Ishikawa (cell line): Measurements from ENCODE around the gene MRPL1.

Experiments
- CREB1 ChIP-seq: IDR thresholded peaks from 2 replicates; pipeline ENCODE4 v1.6.1; 2012; ENCODE audit warnings: low read depth
- EGR1 ChIP-seq: IDR thresholded peaks from 2 replicates; pipeline ENCODE4 v1.6.1; 2012
- EP300 ChIP-seq: IDR thresholded peaks from 2 replicates; pipeline ENCODE4 v1.6.1; 2012; ENCODE audit warnings: borderline replicate concordance
- FOXM1 ChIP-seq: IDR thresholded peaks from 2 replicates; pipeline ENCODE4 v1.6.1; 2012; ENCODE audit warnings: low read depth, borderline replicate concordance
- RAD21 ChIP-seq: IDR thresholded peaks from 2 replicates; pipeline ENCODE4 v1.6.1; 2012; ENCODE audit warnings: low read depth
- TAF1 ChIP-seq: IDR thresholded peaks from 2 replicates; pipeline ENCODE4 v1.6.1; 2012; ENCODE audit warnings: low read depth, mild to moderate bottlenecking
- TCF12 ChIP-seq: IDR thresholded peaks from 2 replicates; pipeline ENCODE4 v1.6.1; 2012; ENCODE audit warnings: low read depth
- TEAD4 ChIP-seq: IDR thresholded peaks from 2 replicates; pipeline ENCODE4 v1.6.1; 2012
- YY1 ChIP-seq: IDR thresholded peaks from 2 replicates; pipeline ENCODE4 v1.6.1; 2012; ENCODE audit warnings: low read depth
- ZBTB7A ChIP-seq: IDR thresholded peaks from 2 replicates; pipeline ENCODE4 v1.6.1; 2012; ENCODE audit warnings: low read depth
- TF ChIP-seq, protein P1 (sequence below): IDR thresholded peaks from 2 replicates; pipeline ENCODE4 v1.6.1; 2012; ENCODE audit warnings: low read depth, mild to moderate bottlenecking
- TF ChIP-seq, protein P2 (sequence below): IDR thresholded peaks from 2 replicates; pipeline ENCODE4 v1.6.1; 2012
- TF ChIP-seq, protein P3 (sequence below): IDR thresholded peaks from 2 replicates; pipeline ENCODE4 v1.6.1; 2012

- TF ChIP-seq, protein P1, sequence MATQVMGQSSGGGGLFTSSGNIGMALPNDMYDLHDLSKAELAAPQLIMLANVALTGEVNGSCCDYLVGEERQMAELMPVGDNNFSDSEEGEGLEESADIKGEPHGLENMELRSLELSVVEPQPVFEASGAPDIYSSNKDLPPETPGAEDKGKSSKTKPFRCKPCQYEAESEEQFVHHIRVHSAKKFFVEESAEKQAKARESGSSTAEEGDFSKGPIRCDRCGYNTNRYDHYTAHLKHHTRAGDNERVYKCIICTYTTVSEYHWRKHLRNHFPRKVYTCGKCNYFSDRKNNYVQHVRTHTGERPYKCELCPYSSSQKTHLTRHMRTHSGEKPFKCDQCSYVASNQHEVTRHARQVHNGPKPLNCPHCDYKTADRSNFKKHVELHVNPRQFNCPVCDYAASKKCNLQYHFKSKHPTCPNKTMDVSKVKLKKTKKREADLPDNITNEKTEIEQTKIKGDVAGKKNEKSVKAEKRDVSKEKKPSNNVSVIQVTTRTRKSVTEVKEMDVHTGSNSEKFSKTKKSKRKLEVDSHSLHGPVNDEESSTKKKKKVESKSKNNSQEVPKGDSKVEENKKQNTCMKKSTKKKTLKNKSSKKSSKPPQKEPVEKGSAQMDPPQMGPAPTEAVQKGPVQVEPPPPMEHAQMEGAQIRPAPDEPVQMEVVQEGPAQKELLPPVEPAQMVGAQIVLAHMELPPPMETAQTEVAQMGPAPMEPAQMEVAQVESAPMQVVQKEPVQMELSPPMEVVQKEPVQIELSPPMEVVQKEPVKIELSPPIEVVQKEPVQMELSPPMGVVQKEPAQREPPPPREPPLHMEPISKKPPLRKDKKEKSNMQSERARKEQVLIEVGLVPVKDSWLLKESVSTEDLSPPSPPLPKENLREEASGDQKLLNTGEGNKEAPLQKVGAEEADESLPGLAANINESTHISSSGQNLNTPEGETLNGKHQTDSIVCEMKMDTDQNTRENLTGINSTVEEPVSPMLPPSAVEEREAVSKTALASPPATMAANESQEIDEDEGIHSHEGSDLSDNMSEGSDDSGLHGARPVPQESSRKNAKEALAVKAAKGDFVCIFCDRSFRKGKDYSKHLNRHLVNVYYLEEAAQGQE, result no peak
- TF ChIP-seq, protein P2, sequence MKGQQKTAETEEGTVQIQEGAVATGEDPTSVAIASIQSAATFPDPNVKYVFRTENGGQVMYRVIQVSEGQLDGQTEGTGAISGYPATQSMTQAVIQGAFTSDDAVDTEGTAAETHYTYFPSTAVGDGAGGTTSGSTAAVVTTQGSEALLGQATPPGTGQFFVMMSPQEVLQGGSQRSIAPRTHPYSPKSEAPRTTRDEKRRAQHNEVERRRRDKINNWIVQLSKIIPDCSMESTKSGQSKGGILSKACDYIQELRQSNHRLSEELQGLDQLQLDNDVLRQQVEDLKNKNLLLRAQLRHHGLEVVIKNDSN, result no peak
- TF ChIP-seq TCF12 (no peak), TAF1 (no peak), ZBTB7A (no peak), EP300 (no peak), CREB1 (no peak), YY1 (no peak), RAD21 (no peak), EGR1 (no peak), FOXM1 (no peak), TEAD4 (no peak)
- TF ChIP-seq, protein P3, sequence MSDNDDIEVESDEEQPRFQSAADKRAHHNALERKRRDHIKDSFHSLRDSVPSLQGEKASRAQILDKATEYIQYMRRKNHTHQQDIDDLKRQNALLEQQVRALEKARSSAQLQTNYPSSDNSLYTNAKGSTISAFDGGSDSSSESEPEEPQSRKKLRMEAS, result no peak
These were observed 41.7 kb upstream of the MRPL1 start for GRCh38 chr4:77820649-77821561.
